Fibroblast of skin of left biceps (primary cell): ENCODE data around the gene FLNB.

Experiments
- DNase-seq, 2 experiments: peaks; one replicate each; pipeline ENCODE4 v3.0.0-alpha.2; 2013; ENCODE audit warnings: low read depth in 2 of 2

FLNB gene

GRCh38 chr3:58106061-58106460, 97.8 kb downstream of the FLNB start:
- no peak for DNase-seq

- DNase-seq: no peak
Measured at GRCh38 chr3:58106640-58107039, 98.4 kb downstream of the FLNB start.

- no peak for DNase-seq
Measured at GRCh38 chr3:58107597-58107996, 99.4 kb downstream of the FLNB start.

GRCh38 chr3:58109752-58110151, 101.5 kb downstream of the FLNB start:
- DNase-seq: no peak

- DNase-seq: no peak
Measured at GRCh38 chr3:58111513-58112184, 103.4 kb downstream of the FLNB start.

GRCh38 chr3:58112185-58112535, 103.9 kb downstream of the FLNB start:
- DNase-seq: no peak

GRCh38 chr3:58115175-58115574, 107.0 kb downstream of the FLNB start:
- DNase-seq: no peak

GRCh38 chr3:58116161-58116955, 108.1 kb downstream of the FLNB start:
- DNase-seq: no peak

GRCh38 chr3:58116985-58117384, 108.8 kb downstream of the FLNB start:
- DNase-seq: no peak

GRCh38 chr3:58117561-58118181, 109.4 kb downstream of the FLNB start:
- peak; percentile 20 to 21 for DNase-seq

- no peak for DNase-seq
Measured at GRCh38 chr3:58119186-58119585, 111.0 kb downstream of the FLNB start.

GRCh38 chr3:58120075-58120812, 112.0 kb downstream of the FLNB start:
- no peak for DNase-seq

- DNase-seq: no peak
Measured at GRCh38 chr3:58121183-58121582, 113.0 kb downstream of the FLNB start.

GRCh38 chr3:58122936-58123700, 114.9 kb downstream of the FLNB start:
- no peak for DNase-seq

GRCh38 chr3:58124387-58124786, 116.2 kb downstream of the FLNB start:
- no peak for DNase-seq

GRCh38 chr3:58129041-58129770, 121.0 kb downstream of the FLNB start:
- no peak for DNase-seq

- no peak for DNase-seq
Measured at GRCh38 chr3:58130591-58130990, 122.4 kb downstream of the FLNB start.

GRCh38 chr3:58131101-58131825, 123.0 kb downstream of the FLNB start:
- no peak for DNase-seq

- no peak for DNase-seq
Measured at GRCh38 chr3:58132850-58133249, 124.6 kb downstream of the FLNB start.

GRCh38 chr3:58134468-58134867, 126.2 kb downstream of the FLNB start:
- no peak for DNase-seq
